ENCODE data around the gene THUMPD3.

The THUMPD3 gene

DNA sequence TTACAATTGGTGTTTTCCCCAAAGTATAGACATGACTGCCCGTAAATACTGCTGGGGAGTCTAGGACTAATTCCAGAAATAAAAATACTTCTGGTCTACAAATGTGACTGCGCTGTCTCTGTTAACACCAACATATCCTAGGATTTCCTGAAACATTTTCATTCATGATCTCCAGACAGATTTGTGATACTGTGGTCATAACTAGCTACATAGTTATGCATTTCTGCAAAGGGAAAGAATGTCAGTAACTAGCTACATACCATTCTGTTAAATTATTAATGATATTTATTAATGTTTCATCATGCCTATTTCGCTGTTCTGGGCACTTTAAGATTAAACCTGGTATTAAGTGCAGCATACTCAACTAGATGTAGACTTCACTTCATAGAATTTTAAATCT lies 67.9 kb downstream of the THUMPD3 start:
- DNase-seq, result no peak

DNA sequence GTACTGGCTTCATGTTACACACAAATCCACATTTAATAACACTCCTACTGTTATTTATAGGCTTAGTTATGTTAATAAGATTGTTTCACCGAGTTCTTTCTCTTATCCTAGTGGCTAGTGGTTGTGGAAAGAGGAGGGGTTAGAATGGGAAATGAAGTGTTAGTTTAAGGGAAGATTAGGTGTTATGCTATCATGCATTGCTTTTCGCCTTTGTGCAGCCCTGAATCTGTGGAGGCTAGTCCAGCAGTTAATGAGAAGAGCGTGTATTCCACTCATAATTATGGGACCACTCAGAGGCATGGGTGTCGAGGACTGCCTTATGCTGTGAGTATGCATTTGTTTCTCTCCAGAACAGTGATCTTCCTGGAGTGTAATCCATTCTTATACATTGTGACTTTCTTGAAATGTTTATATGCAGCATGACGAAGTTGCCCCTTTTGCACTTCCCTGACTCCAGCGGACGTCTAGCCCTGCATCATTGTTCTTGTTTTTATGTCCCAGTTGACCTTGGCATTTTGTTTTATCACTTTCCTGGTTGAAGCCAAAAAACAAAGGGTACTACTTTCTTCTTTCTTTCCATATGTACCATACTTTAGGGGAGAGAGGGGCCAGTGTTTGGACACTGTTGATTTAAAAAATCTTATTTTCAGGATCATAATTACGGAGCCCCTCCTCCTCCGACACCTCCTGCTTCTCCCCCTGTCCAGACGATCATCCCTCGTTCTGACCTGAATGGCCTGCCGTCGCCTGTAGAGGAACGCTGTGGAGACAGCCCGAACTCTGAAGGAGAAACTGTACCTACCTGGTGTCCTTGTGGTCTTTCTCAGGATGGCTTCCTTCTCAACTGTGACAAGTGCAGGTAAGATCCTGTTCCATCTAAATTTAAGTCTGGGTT lies 71.0 kb downstream of the THUMPD3 start:
- no peak for DNase-seq

GRCh38 chr3:9435316-9435715 lies 72.5 kb downstream of the THUMPD3 start:
- DNase-seq, result no peak
